Measurements from ENCODE around the gene TSPAN16. TPM values are rescaled to one million over a fixed set of nuclear protein-coding genes. Genes with fewer than 3 reads are reported as not detected.

TSPAN16 gene
- total and polyA plus RNA-seq, 2 experiments from 2014 or later, result not detected

- Histone ChIP-seq H2AFZ (no peak overlapping the region), H4K20me1 (replicated peaks; ENCODE audit: insufficient read depth) (no peaks in the 10 kb centered on the region; the same call in none of the 2 replicates), H3K9me2 (ENCODE audit: insufficient read depth) (no peaks in the 10 kb centered on the region), H3K4me1 (ENCODE audit: insufficient read depth) (no peaks in the 10 kb centered on the region), H3K27ac (ENCODE audit: low read depth) (no peak overlapping the region; the same call in 1 of the 2 replicates), H3K79me2 (replicated peaks; ENCODE audit: insufficient read depth) (peaks cover 19% of the 10 kb centered on the region), H3K4me2 (no peak overlapping the region), H3K36me3 (ENCODE audit: insufficient read depth) (no peaks in the 10 kb centered on the region), H3F3A (replicated peaks; ENCODE audit: low read depth) (no peaks in the 10 kb centered on the region), H3K27me3 (ENCODE audit: insufficient read depth) (no peaks in the 10 kb centered on the region), H3K4me3 (no peak overlapping the region)
- no peaks in the 10 kb centered on the region for H3K9me3 Mint-ChIP-seq
- TF ChIP-seq CREB1 (CRISPR knock-in tag; IDR thresholded peaks at IDR 0.05; ENCODE audit: low read depth) (no peak), CTCF (conservative IDR thresholded peaks at IDR 0.05; ENCODE audit: low read depth in 2 of 2) (no peak), ETS1 (IDR thresholded peaks at IDR 0.05) (no peak), ZNF114 (CRISPR knock-in tag; IDR thresholded peaks at IDR 0.05) (no peak), EZH2phosphoT487 (IDR thresholded peaks at IDR 0.05; ENCODE audit: unreplicated experiment) (no peak), NANOG (IDR thresholded peaks at IDR 0.05; ENCODE audit: borderline replicate concordance) (no peak), JUNB (IDR thresholded peaks at IDR 0.05; ENCODE audit: unreplicated experiment) (no peak), ZNF331 (CRISPR knock-in tag; IDR thresholded peaks at IDR 0.05; ENCODE audit: low read depth) (no peak), STAT1 (IDR thresholded peaks at IDR 0.05; ENCODE audit: unreplicated experiment) (no peak), POLR2AphosphoS5 (IDR thresholded peaks at IDR 0.05; ENCODE audit: low read depth) (no peak), REST (IDR thresholded peaks at IDR 0.05; ENCODE audit: unreplicated experiment) (no peak), EZH2 (IDR thresholded peaks at IDR 0.05; ENCODE audit: low read depth, unreplicated experiment) (no peak)
- TF ChIP-seq, protein P1, sequence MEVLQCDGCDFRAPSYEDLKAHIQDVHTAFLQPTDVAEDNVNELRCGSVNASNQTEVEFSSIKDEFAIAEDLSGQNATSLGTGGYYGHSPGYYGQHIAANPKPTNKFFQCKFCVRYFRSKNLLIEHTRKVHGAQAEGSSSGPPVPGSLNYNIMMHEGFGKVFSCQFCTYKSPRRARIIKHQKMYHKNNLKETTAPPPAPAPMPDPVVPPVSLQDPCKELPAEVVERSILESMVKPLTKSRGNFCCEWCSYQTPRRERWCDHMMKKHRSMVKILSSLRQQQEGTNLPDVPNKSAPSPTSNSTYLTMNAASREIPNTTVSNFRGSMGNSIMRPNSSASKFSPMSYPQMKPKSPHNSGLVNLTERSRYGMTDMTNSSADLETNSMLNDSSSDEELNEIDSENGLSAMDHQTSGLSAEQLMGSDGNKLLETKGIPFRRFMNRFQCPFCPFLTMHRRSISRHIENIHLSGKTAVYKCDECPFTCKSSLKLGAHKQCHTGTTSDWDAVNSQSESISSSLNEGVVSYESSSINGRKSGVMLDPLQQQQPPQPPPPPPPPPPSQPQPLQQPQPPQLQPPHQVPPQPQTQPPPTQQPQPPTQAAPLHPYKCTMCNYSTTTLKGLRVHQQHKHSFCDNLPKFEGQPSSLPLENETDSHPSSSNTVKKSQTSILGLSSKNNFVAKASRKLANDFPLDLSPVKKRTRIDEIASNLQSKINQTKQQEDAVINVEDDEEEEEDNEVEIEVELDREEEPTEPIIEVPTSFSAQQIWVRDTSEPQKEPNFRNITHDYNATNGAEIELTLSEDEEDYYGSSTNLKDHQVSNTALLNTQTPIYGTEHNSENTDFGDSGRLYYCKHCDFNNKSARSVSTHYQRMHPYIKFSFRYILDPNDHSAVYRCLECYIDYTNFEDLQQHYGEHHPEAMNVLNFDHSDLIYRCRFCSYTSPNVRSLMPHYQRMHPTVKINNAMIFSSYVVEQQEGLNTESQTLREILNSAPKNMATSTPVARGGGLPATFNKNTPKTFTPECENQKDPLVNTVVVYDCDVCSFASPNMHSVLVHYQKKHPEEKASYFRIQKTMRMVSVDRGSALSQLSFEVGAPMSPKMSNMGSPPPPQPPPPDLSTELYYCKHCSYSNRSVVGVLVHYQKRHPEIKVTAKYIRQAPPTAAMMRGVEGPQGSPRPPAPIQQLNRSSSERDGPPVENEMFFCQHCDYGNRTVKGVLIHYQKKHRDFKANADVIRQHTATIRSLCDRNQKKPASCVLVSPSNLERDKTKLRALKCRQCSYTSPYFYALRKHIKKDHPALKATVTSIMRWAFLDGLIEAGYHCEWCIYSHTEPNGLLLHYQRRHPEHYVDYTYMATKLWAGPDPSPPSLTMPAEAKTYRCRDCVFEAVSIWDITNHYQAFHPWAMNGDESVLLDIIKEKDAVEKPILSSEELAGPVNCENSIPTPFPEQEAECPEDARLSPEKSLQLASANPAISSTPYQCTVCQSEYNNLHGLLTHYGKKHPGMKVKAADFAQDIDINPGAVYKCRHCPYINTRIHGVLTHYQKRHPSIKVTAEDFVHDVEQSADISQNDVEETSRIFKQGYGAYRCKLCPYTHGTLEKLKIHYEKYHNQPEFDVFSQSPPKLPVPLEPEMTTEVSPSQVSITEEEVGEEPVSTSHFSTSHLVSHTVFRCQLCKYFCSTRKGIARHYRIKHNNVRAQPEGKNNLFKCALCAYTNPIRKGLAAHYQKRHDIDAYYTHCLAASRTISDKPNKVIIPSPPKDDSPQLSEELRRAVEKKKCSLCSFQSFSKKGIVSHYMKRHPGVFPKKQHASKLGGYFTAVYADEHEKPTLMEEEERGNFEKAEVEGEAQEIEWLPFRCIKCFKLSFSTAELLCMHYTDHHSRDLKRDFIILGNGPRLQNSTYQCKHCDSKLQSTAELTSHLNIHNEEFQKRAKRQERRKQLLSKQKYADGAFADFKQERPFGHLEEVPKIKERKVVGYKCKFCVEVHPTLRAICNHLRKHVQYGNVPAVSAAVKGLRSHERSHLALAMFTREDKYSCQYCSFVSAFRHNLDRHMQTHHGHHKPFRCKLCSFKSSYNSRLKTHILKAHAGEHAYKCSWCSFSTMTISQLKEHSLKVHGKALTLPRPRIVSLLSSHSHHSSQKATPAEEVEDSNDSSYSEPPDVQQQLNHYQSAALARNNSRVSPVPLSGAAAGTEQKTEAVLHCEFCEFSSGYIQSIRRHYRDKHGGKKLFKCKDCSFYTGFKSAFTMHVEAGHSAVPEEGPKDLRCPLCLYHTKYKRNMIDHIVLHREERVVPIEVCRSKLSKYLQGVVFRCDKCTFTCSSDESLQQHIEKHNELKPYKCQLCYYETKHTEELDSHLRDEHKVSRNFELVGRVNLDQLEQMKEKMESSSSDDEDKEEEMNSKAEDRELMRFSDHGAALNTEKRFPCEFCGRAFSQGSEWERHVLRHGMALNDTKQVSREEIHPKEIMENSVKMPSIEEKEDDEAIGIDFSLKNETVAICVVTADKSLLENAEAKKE (CRISPR knock-in tag; IDR thresholded peaks at IDR 0.05), result no peak
- H3K36me3 Mint-ChIP-seq (ENCODE audit: low read depth), result peaks cover 4% of the 10 kb centered on the region; the same call in 2 of the 3 replicates
- no peak for ATAC-seq
- DNase-seq (ENCODE audit: low spot score), result no peak
- no peak overlapping the region for H3K4me3 Mint-ChIP-seq
- no peak overlapping the region for H3K27ac Mint-ChIP-seq
- peaks cover 10% of the 10 kb centered on the region for H3K27me3 Mint-ChIP-seq (ENCODE audit: insufficient read depth, low read depth, poor library complexity)
- peaks cover 7% of the 10 kb centered on the region; the same call in 1 of the 3 replicates for H3K4me1 Mint-ChIP-seq
Observed at GRCh38 chr19:11257846-11258380, 38.0 kb upstream of the TSPAN16 start.
